WERI-Rb-1 (cell line): ENCODE measurements around the gene CD46.

Experiments
- DNase-seq: peaks from one replicate; pipeline ENCODE4 v3.0.0-alpha.2; 2020
- H3K27ac ChIP-seq: fragments of 250-450 bp; sonication (Bioruptor Pico); 2 replicates; pipeline ENCODE4 v1.5.1; 2020; ENCODE audit warnings: mild to moderate bottlenecking, moderate library complexity
- H3K27me3 ChIP-seq: fragments of 250-450 bp; sonication (Bioruptor Pico); 2 replicates; pipeline ENCODE4 v1.5.1; 2021; ENCODE audit warnings: mild to moderate bottlenecking, low read depth, moderate library complexity; ENCODE audit not compliant: insufficient read depth, severe bottlenecking
- H3K36me3 ChIP-seq: fragments of 250-450 bp; sonication (Bioruptor Pico); 2 replicates; pipeline ENCODE4 v1.5.1; 2020; ENCODE audit warnings: mild to moderate bottlenecking, moderate library complexity
- H3K4me3 ChIP-seq: 2 replicates; pipeline ENCODE4 v1.5.1; 2011; ENCODE audit warnings: low read depth, mild to moderate bottlenecking, control low read depth, low read length
- H3K9me3 ChIP-seq: fragments of 250-450 bp; sonication (Bioruptor Pico); 2 replicates; pipeline ENCODE4 v1.5.1; 2021; ENCODE audit warnings: mild to moderate bottlenecking, moderate library complexity; ENCODE audit not compliant: severe bottlenecking
- CTCF ChIP-seq: IDR thresholded peaks from 2 replicates; pipeline ENCODE4 v1.5.1; 2011; ENCODE audit warnings: low read depth, mild to moderate bottlenecking, control low read depth, inconsistent platforms, low read length

The CD46 gene

GRCh38 chr1:207779008-207779407 lies 27.2 kb downstream of the CD46 start:
- TF ChIP-seq CTCF, result no peak
- Histone ChIP-seq H3K4me3 (no peak overlapping the region), H3K9me3 (peaks cover 7% of the 10 kb centered on the region), H3K36me3 (peaks cover 66% of the 10 kb centered on the region), H3K27me3 (no peaks in the 10 kb centered on the region), H3K27ac (no peak overlapping the region)
- no peak for DNase-seq

DNA sequence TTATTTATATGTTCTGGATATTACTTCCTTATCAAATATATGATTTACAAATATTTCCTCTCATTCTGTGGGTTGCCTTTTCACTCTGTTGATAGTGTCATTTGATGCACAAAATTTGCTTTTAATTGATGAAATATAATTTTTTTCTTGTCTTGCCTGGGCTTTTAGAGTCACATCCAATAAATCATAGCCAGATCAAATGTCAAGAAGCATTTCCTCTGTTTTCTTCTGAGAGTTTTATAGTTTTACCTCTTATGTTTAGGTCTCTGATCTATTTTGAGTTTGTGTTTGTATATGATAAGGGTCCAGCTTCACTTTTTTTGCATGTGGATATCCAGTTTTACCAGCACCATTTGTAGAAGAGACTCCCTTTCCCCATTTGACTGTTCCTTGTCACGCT lies 29.5 kb downstream of the CD46 start:
- TF ChIP-seq CTCF, result no peak
- peaks cover 7% of the 10 kb centered on the region for H3K9me3 ChIP-seq
- DNase-seq, result no peak
- H3K36me3 ChIP-seq, result peaks cover 65% of the 10 kb centered on the region
- H3K4me3 ChIP-seq, result no peak overlapping the region
- no peaks in the 10 kb centered on the region for H3K27me3 ChIP-seq
- no peak overlapping the region for H3K27ac ChIP-seq

GRCh38 chr1:207787776-207788175 lies 35.9 kb downstream of the CD46 start:
- Histone ChIP-seq H3K27me3 (no peaks in the 10 kb centered on the region), H3K9me3 (no peaks in the 10 kb centered on the region), H3K27ac (no peak overlapping the region), H3K36me3 (peaks cover 42% of the 10 kb centered on the region), H3K4me3 (no peak overlapping the region)
- no peak for TF ChIP-seq CTCF
- no peak for DNase-seq

- H3K9me3 ChIP-seq, result no peaks in the 10 kb centered on the region
- TF ChIP-seq CTCF, result no peak
Measured at GRCh38 chr1:207789386-207789785, 37.5 kb downstream of the CD46 start.

GRCh38 chr1:207789792-207790787 lies 38.2 kb downstream of the CD46 start:
- Histone ChIP-seq H3K36me3 (peaks cover 40% of the 10 kb centered on the region), H3K4me3 (no peak overlapping the region), H3K27me3 (no peaks in the 10 kb centered on the region), H3K27ac (no peak overlapping the region), H3K9me3 (no peaks in the 10 kb centered on the region)
- DNase-seq, result no peak
- no peak for TF ChIP-seq CTCF

More at GRCh38 chr1:207789386-207789785, 37.5 kb downstream of the CD46 start:
- Histone ChIP-seq H3K4me3 (no peak overlapping the region), H3K27ac (no peak overlapping the region), H3K36me3 (peaks cover 42% of the 10 kb centered on the region), H3K27me3 (no peaks in the 10 kb centered on the region)
- no peak for DNase-seq

GRCh38 chr1:207791290-207791689 lies 39.4 kb downstream of the CD46 start:
- no peak overlapping the region for H3K4me3 ChIP-seq
- TF ChIP-seq CTCF, result no peak
- no peaks in the 10 kb centered on the region for H3K9me3 ChIP-seq
- DNase-seq, result no peak
- no peak overlapping the region for H3K27ac ChIP-seq
- H3K36me3 ChIP-seq, result peaks cover 31% of the 10 kb centered on the region
- H3K27me3 ChIP-seq, result no peaks in the 10 kb centered on the region
